GM20431 (cell line): ENCODE data around the gene SEC22C.

Source experiments
- in situ Hi-C: fragments of 300-500 bp; cut with MseI, MboI; formaldehyde crosslinking; loops from one replicate; pipeline ENCODE4 v1.15.0; 2020; ENCODE audit warnings: low sequenced_read_pairs; ENCODE audit not compliant: unreplicated experiment

SEC22C gene

DNA sequence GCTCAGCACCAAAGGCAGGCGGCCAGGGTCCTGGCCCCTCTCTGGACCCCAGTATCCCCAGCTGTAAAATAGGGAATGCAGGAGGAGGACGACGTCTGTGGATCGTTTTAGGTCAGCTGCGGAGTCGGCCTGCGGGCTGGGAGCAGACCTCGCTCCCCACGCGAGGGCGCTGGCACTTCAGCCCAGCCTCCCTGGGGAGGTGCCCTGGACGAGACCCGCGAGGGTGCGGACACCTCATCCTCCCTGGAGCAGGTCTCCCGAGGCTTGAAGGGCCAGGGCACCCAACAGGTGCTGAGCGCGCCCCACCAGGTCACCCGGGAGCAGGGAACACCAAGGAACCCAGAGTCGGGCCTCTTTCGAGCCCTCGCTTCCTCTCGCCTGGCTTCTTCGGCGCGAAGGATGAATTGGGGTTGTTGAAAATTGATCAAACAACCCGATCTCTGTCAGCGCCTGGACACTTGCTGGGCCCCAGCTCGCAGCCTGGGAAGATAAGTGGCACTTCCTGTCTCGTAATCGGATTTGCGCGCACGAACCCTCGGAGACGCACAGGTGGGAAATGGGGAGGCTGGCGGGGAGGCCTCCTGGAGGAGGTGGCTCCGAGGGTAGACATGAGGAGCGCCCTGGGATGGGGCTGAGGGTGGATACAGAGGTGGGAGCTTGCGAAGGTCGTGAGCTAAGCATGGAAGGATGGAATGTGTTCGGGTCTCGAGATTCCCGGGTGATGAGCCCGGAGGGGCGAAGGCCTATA, 79.9 kb downstream of the SEC22C start:
- in situ Hi-C loops: no loop called here

DNA sequence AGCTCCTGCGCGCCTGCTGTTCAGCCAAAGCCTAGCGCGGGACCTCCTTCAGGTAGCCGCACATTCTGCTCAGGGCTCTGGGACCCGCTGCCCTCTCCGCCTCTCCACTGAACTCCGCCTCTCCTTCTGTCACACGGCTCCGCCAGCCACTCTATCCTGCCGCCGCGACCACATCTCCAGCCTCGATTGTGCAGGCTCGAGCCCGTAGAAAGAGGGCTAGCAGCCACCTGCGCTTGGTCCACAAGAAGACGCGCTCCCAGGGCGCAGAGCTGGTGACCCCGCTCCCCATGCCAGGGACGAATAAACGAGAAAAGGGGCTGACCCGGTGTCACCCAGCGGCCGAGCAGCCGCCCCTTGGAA, 80.5 kb downstream of the SEC22C start:
- in situ Hi-C loops: no loop called here

DNA sequence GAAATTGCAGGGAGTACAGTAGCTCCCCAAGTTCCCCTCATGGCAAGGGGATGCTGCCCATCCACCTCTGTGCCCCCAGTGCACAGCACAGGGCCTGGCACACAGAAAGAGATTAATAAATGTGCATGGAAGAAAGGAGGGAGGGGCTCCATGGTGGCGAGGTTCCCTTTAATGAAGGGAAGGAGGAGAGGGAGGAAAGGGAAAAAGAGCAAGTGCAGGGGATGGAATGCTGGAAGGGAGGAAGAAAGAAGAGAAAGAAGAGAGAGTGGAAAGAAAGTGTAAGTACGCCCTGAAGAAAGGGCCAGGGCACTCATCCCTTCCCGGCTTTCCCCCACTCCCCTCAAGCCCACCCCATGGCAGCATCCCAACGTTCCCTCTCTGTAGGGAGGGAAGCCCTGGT, 80.9 kb downstream of the SEC22C start:
- in situ Hi-C loops: no loop called here

DNA sequence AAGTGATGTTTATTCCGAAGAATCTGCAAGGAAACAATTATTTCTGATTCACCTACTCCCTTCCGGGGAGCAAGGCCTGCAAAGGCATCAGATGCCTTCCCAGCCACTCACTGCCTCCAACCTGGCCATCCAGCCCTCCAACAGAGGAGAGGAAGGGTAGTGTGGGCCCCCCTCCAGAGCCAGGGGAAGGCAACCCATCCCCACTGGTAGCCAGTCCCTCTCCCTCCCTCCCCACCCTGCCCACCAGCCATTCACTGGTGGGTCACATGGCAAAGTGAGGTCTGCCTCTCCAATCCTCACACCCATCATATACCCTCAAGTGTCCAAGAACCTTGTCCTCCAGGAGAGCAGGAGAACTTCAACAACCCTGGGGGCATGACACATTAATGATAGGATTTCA, 81.7 kb downstream of the SEC22C start:
- in situ Hi-C loops: no loop called here

DNA sequence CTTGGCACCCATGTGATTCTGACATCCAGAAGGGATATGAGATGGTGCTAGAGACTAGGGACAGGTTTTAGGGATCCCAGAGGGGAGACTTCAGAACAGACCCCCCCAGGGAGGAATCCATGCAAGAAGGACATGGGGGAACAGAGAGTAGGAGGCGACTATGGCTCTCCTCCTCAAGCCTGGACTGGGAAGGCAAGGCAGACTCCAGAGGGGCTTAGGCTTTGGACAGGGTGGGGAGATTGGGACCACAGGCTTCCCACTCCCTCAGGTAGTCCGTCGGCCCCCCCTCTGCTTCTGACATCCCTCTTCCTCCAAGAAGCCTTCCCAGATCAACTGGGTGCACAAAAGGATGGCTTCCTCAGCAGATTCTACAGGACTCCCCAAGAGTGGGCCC, 82.3 kb downstream of the SEC22C start:
- in situ Hi-C loops: no loop called here

DNA sequence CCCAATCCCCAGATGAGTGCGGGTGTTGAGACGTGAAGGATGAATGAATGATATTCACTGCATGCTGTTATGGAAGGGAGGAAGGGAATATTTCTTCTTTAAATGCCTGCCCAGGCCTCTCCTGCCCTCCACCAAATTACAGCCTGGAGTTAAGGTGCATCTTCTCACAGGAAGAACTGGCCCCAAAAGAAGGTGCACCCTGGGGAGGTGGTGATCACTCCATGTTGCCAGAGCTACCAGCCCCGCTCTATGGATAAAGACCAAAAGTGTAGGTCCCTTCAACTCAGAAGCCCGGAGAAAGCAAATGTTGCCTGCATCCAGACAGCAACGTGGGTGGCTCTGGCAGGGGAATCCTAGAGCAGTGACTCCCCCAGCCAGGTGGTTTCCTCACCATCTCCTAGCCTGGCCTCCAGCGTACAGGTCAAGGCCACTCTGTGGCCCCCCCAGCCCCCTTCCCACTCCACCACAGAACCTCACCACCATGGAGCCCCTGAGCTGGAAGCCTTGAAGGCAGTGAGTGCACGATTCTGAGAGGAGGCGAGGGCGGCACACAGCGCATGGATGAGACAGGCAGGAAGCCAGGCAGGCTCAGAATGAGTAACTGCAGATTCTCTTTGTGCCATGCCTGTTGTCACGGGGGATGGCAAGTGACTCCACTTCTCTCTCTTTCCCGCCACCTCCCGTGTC, 82.8 kb downstream of the SEC22C start:
- in situ Hi-C loops: no loop called here

DNA sequence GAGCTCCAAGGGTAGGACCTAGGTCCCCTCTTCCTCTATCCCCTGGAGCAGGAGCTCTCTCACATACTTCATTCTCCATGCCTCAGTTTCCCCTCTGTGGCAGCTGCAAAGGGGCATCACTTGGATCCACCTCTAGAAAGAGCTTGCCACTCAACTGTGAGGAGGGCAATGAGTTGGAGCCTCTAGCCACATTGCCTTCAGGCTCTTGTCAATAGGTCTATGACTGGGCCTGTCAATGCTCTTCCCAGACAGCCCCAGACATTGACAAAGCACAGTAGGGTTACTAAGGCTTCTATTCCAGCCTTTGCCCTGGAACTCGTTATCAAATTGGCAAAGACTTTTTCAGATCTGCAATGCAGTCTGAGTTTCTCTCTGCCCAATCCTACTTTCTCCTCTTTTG, 83.7 kb downstream of the SEC22C start:
- in situ Hi-C loops: no loop called here
